ENCODE results near the gene ARFGAP2.

GRCh38 chr11:47207459-47207858 lies 30.8 kb upstream of the ARFGAP2 start:
- TF ChIP-seq POLR2A (IDR thresholded peaks at IDR 0.05; ENCODE audit: low read depth, low read length) (no peak), CTCF (IDR thresholded peaks at IDR 0.05; ENCODE audit: extremely low read depth in 1 of 2, insufficient read depth in 1 of 2, low read depth in 1 of 2, low read length in 2 of 2) (no peak), GATA2 (IDR thresholded peaks at IDR 0.05; ENCODE audit: insufficient read depth, insufficient read length, low read depth, low read length) (no peak), MYC (IDR thresholded peaks at IDR 0.05; ENCODE audit: low read depth, low read length) (no peak), POLR2AphosphoS5 (IDR thresholded peaks at IDR 0.05; ENCODE audit: insufficient read depth, low read depth, low read length) (no peak)
- TF ChIP-seq, protein P1, sequence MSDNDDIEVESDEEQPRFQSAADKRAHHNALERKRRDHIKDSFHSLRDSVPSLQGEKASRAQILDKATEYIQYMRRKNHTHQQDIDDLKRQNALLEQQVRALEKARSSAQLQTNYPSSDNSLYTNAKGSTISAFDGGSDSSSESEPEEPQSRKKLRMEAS (IDR thresholded peaks at IDR 0.05; ENCODE audit: insufficient read depth, insufficient read length) = no peak
